ENCODE measurements around the gene TFPT. TPM values are rescaled to one million over a fixed set of nuclear protein-coding genes. Genes with fewer than 3 reads are reported as not detected.
A peak's percentile ranks its signal among the peaks of the same experiment; 100 is the strongest.

TFPT gene
- total and polyA plus RNA-seq, 2 of the 13 experiments (the other 11 are each of a cell fraction or from before 2014, with no cell fraction given), result 8.4 to 10.7 TPM

DNA sequence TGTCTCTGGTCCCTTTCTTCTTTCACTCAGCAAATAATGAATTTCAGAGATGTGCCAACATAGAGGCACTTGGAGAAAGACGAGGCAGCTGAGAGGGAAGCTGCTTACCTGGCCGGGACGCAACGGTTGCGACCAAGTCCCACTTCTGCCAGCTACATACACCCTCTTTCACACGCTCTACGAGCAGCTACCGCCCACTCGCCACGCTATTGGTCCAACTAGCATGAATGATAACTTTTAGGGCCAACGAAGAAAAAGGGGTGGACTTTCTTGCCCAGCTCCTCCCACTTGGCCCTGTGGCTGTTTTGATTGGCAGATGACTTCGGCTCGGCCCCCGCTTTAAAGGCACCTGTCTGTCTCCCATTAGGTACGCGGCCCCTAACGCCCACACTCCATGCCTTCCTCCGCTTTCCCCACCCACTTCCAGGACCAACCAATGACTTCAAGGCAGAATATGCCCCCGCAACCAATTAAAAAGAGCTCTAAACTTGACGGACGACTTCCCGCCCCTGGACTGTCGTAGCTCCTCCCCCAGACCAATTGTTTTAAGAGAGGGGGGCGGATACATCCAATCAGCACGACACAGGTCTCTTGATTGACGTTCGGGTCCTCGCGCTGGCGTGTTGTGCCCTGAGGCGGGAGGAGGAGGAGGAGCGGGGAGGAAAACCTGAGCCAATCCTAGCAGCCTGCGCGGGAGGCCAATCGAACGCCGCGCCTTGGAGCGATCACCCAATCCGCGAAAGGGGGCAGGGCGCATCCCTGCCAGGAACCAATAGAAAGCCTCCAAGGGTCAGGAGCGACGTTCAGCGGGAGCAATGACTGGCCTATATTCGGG lies 21.6 kb upstream of the TFPT start (continued):
- TF ChIP-seq ZNF20 (CRISPR knock-in tag; IDR thresholded peaks at IDR 0.05) (no peak), ERF (CRISPR knock-in tag; IDR thresholded peaks at IDR 0.05) (no peak), ZNF256 (CRISPR knock-in tag; conservative IDR thresholded peaks at IDR 0.05) (no peak; the same call in 1 of the 2 replicates), NR3C1 (CRISPR knock-in tag; IDR thresholded peaks at IDR 0.05) (no peak), ASH2L (IDR thresholded peaks at IDR 0.05; ENCODE audit: insufficient read length, low read depth, low read length) (peak; percentile 30), CBX5 (CRISPR knock-in tag; IDR thresholded peaks at IDR 0.05; ENCODE audit: borderline replicate concordance) (no peak), KDM5A (IDR thresholded peaks at IDR 0.05; ENCODE audit: borderline replicate concordance, low read length) (no peak), ZKSCAN1 (IDR thresholded peaks at IDR 0.05; ENCODE audit: low read length) (no peak), FLYWCH1 (CRISPR knock-in tag; IDR thresholded peaks at IDR 0.05) (no peak), YEATS2 (CRISPR knock-in tag; IDR thresholded peaks at IDR 0.05; ENCODE audit: borderline replicate concordance) (peak; percentile 57; the same call in 1 of the 2 replicates), ZNF460 (CRISPR knock-in tag; IDR thresholded peaks at IDR 0.05; ENCODE audit: borderline replicate concordance) (no peak), ZNF10 (CRISPR knock-in tag; IDR thresholded peaks at IDR 0.05; ENCODE audit: borderline replicate concordance, low read depth) (no peak)
- TF ChIP-seq, protein P1, sequence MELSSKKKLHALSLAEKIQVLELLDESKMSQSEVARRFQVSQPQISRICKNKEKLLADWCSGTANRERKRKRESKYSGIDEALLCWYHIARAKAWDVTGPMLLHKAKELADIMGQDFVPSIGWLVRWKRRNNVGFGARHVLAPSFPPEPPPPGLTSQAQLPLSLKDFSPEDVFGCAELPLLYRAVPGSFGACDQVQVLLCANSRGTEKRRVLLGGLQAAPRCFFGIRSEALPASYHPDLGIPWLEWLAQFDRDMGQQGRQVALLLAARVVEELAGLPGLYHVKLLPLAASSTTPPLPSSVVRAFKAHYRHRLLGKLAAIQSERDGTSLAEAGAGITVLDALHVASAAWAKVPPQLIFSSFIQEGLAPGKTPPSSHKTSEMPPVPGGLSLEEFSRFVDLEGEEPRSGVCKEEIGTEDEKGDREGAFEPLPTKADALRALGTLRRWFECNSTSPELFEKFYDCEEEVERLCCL (CRISPR knock-in tag; IDR thresholded peaks at IDR 0.05; ENCODE audit: borderline replicate concordance), result no peak
- TF ChIP-seq, protein P2, sequence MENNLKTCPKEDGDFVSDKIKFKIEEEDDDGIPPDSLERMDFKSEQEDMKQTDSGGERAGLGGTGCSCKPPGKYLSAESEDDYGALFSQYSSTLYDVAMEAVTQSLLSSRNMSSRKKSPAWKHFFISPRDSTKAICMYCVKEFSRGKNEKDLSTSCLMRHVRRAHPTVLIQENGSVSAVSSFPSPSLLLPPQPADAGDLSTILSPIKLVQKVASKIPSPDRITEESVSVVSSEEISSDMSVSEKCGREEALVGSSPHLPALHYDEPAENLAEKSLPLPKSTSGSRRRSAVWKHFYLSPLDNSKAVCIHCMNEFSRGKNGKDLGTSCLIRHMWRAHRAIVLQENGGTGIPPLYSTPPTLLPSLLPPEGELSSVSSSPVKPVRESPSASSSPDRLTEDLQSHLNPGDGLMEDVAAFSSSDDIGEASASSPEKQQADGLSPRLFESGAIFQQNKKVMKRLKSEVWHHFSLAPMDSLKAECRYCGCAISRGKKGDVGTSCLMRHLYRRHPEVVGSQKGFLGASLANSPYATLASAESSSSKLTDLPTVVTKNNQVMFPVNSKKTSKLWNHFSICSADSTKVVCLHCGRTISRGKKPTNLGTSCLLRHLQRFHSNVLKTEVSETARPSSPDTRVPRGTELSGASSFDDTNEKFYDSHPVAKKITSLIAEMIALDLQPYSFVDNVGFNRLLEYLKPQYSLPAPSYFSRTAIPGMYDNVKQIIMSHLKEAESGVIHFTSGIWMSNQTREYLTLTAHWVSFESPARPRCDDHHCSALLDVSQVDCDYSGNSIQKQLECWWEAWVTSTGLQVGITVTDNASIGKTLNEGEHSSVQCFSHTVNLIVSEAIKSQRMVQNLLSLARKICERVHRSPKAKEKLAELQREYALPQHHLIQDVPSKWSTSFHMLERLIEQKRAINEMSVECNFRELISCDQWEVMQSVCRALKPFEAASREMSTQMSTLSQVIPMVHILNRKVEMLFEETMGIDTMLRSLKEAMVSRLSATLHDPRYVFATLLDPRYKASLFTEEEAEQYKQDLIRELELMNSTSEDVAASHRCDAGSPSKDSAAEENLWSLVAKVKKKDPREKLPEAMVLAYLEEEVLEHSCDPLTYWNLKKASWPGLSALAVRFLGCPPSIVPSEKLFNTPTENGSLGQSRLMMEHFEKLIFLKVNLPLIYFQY (CRISPR knock-in tag; IDR thresholded peaks at IDR 0.05; ENCODE audit: borderline replicate concordance), result no peak
- TF ChIP-seq, protein P3, sequence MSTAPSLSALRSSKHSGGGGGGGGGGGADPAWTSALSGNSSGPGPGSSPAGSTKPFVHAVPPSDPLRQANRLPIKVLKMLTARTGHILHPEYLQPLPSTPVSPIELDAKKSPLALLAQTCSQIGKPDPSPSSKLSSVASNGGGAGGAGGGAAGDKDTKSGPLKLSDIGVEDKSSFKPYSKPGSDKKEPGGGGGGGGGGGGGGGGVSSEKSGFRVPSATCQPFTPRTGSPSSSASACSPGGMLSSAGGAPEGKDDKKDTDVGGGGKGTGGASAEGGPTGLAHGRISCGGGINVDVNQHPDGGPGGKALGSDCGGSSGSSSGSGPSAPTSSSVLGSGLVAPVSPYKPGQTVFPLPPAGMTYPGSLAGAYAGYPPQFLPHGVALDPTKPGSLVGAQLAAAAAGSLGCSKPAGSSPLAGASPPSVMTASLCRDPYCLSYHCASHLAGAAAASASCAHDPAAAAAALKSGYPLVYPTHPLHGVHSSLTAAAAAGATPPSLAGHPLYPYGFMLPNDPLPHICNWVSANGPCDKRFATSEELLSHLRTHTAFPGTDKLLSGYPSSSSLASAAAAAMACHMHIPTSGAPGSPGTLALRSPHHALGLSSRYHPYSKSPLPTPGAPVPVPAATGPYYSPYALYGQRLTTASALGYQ (CRISPR knock-in tag; IDR thresholded peaks at IDR 0.05), result no peak
- TF ChIP-seq, protein P4, sequence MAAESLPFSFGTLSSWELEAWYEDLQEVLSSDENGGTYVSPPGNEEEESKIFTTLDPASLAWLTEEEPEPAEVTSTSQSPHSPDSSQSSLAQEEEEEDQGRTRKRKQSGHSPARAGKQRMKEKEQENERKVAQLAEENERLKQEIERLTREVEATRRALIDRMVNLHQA (CRISPR knock-in tag; IDR thresholded peaks at IDR 0.05), result no peak
- TF ChIP-seq, protein P5, sequence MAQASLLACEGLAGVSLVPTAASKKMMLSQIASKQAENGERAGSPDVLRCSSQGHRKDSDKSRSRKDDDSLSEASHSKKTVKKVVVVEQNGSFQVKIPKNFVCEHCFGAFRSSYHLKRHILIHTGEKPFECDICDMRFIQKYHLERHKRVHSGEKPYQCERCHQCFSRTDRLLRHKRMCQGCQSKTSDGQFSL (CRISPR knock-in tag; IDR thresholded peaks at IDR 0.05), result no peak
- TF ChIP-seq, protein P6, sequence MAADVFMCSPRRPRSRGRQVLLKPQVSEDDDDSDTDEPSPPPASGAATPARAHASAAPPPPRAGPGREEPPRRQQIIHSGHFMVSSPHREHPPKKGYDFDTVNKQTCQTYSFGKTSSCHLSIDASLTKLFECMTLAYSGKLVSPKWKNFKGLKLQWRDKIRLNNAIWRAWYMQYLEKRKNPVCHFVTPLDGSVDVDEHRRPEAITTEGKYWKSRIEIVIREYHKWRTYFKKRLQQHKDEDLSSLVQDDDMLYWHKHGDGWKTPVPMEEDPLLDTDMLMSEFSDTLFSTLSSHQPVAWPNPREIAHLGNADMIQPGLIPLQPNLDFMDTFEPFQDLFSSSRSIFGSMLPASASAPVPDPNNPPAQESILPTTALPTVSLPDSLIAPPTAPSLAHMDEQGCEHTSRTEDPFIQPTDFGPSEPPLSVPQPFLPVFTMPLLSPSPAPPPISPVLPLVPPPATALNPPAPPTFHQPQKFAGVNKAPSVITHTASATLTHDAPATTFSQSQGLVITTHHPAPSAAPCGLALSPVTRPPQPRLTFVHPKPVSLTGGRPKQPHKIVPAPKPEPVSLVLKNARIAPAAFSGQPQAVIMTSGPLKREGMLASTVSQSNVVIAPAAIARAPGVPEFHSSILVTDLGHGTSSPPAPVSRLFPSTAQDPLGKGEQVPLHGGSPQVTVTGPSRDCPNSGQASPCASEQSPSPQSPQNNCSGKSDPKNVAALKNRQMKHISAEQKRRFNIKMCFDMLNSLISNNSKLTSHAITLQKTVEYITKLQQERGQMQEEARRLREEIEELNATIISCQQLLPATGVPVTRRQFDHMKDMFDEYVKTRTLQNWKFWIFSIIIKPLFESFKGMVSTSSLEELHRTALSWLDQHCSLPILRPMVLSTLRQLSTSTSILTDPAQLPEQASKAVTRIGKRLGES (CRISPR knock-in tag; IDR thresholded peaks at IDR 0.05; ENCODE audit: borderline replicate concordance), result no peak
